Stimulated activated CD4-positive, alpha-beta T cell treated with anti-CD3 and anti-CD28 coated beads, Interleukin-12 subunit alpha, Interleukin-12 subunit beta, amount 100 ng/mL, for 48 hours (primary cell): ENCODE measurements around the gene SMG7.

ENCODE experiments used
- DNase-seq, 3 donors: peaks; one replicate each; pipeline ENCODE4 v3.0.0-alpha.2; 2020; ENCODE audit warnings: low read depth in 2 of 3, low spot score in 1 of 3

SMG7 gene

GRCh38 chr1:183553764-183554163, 81.5 kb downstream of the SMG7 start:
- no peak for DNase-seq

- DNase-seq, result no peak
These were observed 82.3 kb downstream of the SMG7 start for GRCh38 chr1:183554577-183554976.

- DNase-seq, result no peak
These were observed 86.8 kb downstream of the SMG7 start for GRCh38 chr1:183559061-183559460.

GRCh38 chr1:183562701-183563100, 90.4 kb downstream of the SMG7 start:
- DNase-seq, result no peak

GRCh38 chr1:183565261-183565660, 93.0 kb downstream of the SMG7 start:
- no peak for DNase-seq

GRCh38 chr1:183566026-183566425, 93.7 kb downstream of the SMG7 start:
- DNase-seq, result no peak

- no peak for DNase-seq
These were observed 95.3 kb downstream of the SMG7 start for GRCh38 chr1:183567584-183567983.

- DNase-seq, result peak in 1 of 3 donors; percentile 4
These were observed 96.1 kb downstream of the SMG7 start for GRCh38 chr1:183568176-183569021.

GRCh38 chr1:183569141-183569540, 96.8 kb downstream of the SMG7 start:
- DNase-seq, result peak in 1 of 3 donors; percentile 33

GRCh38 chr1:183569801-183570200, 97.5 kb downstream of the SMG7 start:
- no peak for DNase-seq

GRCh38 chr1:183570451-183570850, 98.2 kb downstream of the SMG7 start:
- no peak for DNase-seq

GRCh38 chr1:183571678-183572268, 99.5 kb downstream of the SMG7 start:
- DNase-seq, result no peak

GRCh38 chr1:183572721-183573120, 100.4 kb downstream of the SMG7 start:
- DNase-seq, result no peak

GRCh38 chr1:183575606-183576005, 103.3 kb downstream of the SMG7 start:
- DNase-seq, result no peak

- DNase-seq, result no peak
These were observed 104.2 kb downstream of the SMG7 start for GRCh38 chr1:183576537-183576936.

- DNase-seq, result no peak
These were observed 105.7 kb downstream of the SMG7 start for GRCh38 chr1:183577897-183578465.

GRCh38 chr1:183578856-183579255, 106.6 kb downstream of the SMG7 start:
- no peak for DNase-seq

GRCh38 chr1:183580281-183580682, 108.0 kb downstream of the SMG7 start:
- peak in 1 of 3 donors; percentile 8 for DNase-seq

GRCh38 chr1:183582021-183582713, 109.9 kb downstream of the SMG7 start:
- no peak for DNase-seq

GRCh38 chr1:183583466-183583865, 111.2 kb downstream of the SMG7 start:
- no peak for DNase-seq

GRCh38 chr1:183584147-183584546, 111.8 kb downstream of the SMG7 start:
- no peak for DNase-seq

GRCh38 chr1:183585038-183585437, 112.7 kb downstream of the SMG7 start:
- DNase-seq, result no peak
